SU-DHL-6 (cell line): ENCODE results near the gene RPL41.

Experiments
- H2AFZ ChIP-seq: fragments of 200-600 bp; sonication (generic); 2 replicates; pipeline ENCODE4 v1.6.1; 2014; ENCODE audit warnings: low read depth, mild to moderate bottlenecking, moderate library complexity, mixed read lengths, antibody characterized with exemption, low read length; ENCODE audit not compliant: severe bottlenecking
- H3F3A ChIP-seq: fragments of 200-600 bp; shearing (Covaris generic); 2 replicates; pipeline ENCODE4 v1.6.0; 2016; ENCODE audit warnings: antibody characterized with exemption, mild to moderate bottlenecking; ENCODE audit not compliant: insufficient read depth
- H3K27ac ChIP-seq: fragments of 200-600 bp; sonication (generic); 2 replicates; pipeline ENCODE4 v1.5.1; 2016; ENCODE audit warnings: low read depth, mild to moderate bottlenecking, low read length, moderate library complexity, mixed read lengths
- H3K27me3 ChIP-seq: fragments of 200-600 bp; sonication (generic), shearing (Covaris generic); 2 replicates; pipeline ENCODE4 v1.6.0; 2014; ENCODE audit warnings: mild to moderate bottlenecking, low read length
- H3K36me3 ChIP-seq: fragments of 200-600 bp; sonication (generic); 2 replicates; pipeline ENCODE4 v1.6.1; 2014; ENCODE audit warnings: mild to moderate bottlenecking, low read length, mixed read lengths
- H3K4me2 ChIP-seq: fragments of 300-600, 200-600 bp; shearing (Covaris generic), sonication (generic); 2 replicates; pipeline ENCODE4 v1.6.0; 2014; ENCODE audit warnings: low read length, low read depth, mild to moderate bottlenecking; ENCODE audit not compliant: poor library complexity, severe bottlenecking
- H3K4me3 ChIP-seq: fragments of 200-600 bp; sonication (generic); 2 replicates; pipeline ENCODE4 v1.5.1; 2014; ENCODE audit warnings: antibody characterized with exemption, low read length, mild to moderate bottlenecking, mixed read lengths; ENCODE audit not compliant: insufficient read depth, poor library complexity, severe bottlenecking
- H3K79me2 ChIP-seq: fragments of 200-600 bp; sonication (generic); 2 replicates; pipeline ENCODE4 v1.6.1; 2014; ENCODE audit warnings: mild to moderate bottlenecking, low read length, moderate library complexity; ENCODE audit not compliant: insufficient read depth
- H3K9ac ChIP-seq: fragments of 200-600 bp; sonication (generic); 2 replicates; pipeline ENCODE4 v1.7.0; 2014; ENCODE audit warnings: mild to moderate bottlenecking, low read length
- H3K9me2 ChIP-seq: fragments of 200-600 bp; sonication (generic); replicated peaks from 2 replicates; pipeline ENCODE4 v1.6.1; 2014; ENCODE audit warnings: low read length; ENCODE audit not compliant: insufficient read depth
- H3K9me3 ChIP-seq: fragments of 200-600 bp; sonication (generic); 2 replicates; pipeline ENCODE4 v1.6.1; 2014; ENCODE audit warnings: low read length, mixed read lengths; ENCODE audit not compliant: insufficient read depth
- H4K20me1 ChIP-seq: fragments of 200-600 bp; sonication (generic); 2 replicates; pipeline ENCODE4 v1.6.1; 2014; ENCODE audit warnings: low read depth, mild to moderate bottlenecking, antibody characterized with exemption, low read length, moderate library complexity, mixed read lengths
- CTCF ChIP-seq: fragments of 200-600 bp; sonication (generic); IDR thresholded peaks from one replicate; pipeline ENCODE4 v1.5.1; 2017; ENCODE audit warnings: antibody characterized with exemption, mild to moderate bottlenecking, low read length, moderate library complexity; ENCODE audit not compliant: insufficient read depth, poor library complexity, severe bottlenecking
- EZH2phosphoT487 ChIP-seq: fragments of 200-600 bp; sonication (generic), shearing (Covaris generic); conservative IDR thresholded peaks from 2 replicates; pipeline ENCODE4 v1.6.1; 2018; ENCODE audit warnings: mild to moderate bottlenecking, antibody characterized with exemption, low read length, moderate library complexity, mixed read lengths

RPL41 gene

DNA sequence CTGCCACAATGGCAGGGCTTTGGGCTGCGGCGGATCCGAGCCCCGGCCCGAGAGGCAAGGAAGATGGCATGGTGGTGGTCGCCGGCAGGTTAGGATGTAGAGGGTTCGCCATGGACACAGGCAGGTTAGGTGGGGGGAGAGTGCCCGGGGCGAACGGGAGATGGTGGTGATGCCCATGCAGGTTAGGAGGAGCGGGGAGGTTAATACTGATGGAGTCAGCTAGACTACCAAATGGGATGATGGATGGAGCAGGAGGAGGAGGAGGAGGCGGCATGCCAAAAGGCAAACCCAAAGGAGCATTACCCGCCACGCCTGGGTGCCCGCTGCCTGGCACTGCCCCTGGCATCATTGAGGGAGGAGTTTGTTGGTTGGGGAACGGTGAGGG is 47.9 kb downstream of the RPL41 start:
- no peaks in the 10 kb centered on the region for H3K27me3 ChIP-seq
- H3K9me2 ChIP-seq: no peaks in the 10 kb centered on the region
- no peaks in the 10 kb centered on the region for H4K20me1 ChIP-seq
- TF ChIP-seq CTCF (no peak), EZH2phosphoT487 (no peak)
- no peak overlapping the region for H2AFZ ChIP-seq
- peaks cover 10% of the 10 kb centered on the region; the same call in 1 of the 2 replicates for H3K79me2 ChIP-seq
- H3K4me2 ChIP-seq: no peak overlapping the region
- no peaks in the 10 kb centered on the region for H3K9me3 ChIP-seq
- no peak overlapping the region for H3K4me3 ChIP-seq
- 0 out of 2 replicates have a peak, but pooled peaks cover 4% of the 10 kb centered on the region for H3K36me3 ChIP-seq
- H3F3A ChIP-seq: peaks cover 24% of the 10 kb centered on the region
- H3K27ac ChIP-seq: no peak overlapping the region
- H3K9ac ChIP-seq: no peak overlapping the region

GRCh38 chr12:56165369-56165768 is 48.9 kb downstream of the RPL41 start:
- H3K9ac ChIP-seq: no peak overlapping the region
- H3K4me3 ChIP-seq: no peak overlapping the region
- H3K9me2 ChIP-seq: no peaks in the 10 kb centered on the region
- no peak overlapping the region for H3K27ac ChIP-seq
- H3K36me3 ChIP-seq: 0 out of 2 replicates have a peak, but pooled peaks cover 4% of the 10 kb centered on the region
- H3F3A ChIP-seq: peaks cover 19% of the 10 kb centered on the region
- H2AFZ ChIP-seq: no peak overlapping the region
- H4K20me1 ChIP-seq: no peaks in the 10 kb centered on the region
- no peaks in the 10 kb centered on the region for H3K27me3 ChIP-seq
- no peak overlapping the region for H3K4me2 ChIP-seq
- H3K79me2 ChIP-seq: no peaks in the 10 kb centered on the region
- TF ChIP-seq EZH2phosphoT487 (no peak), CTCF (no peak)
- no peaks in the 10 kb centered on the region for H3K9me3 ChIP-seq
